ENCODE data around the gene HCRTR1.

HCRTR1 gene

DNA sequence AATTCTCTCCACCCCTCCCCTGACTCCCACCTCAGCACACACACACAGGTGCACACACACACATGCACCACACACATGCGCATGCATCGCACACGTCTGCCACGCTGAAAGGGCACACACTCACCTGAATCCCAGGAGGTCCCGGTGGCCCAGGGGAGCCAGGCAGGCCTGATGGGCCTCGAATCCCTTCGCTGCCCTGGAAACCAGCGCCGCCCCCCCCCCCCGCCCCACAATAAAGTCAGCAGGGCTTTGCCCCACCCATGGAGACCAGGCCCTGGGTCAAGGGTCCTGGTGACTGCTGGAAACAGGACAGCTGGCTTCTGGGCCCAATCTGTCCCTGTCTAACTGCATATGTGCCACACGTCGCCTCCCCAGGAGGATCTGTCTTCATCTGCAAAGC is 45.0 kb downstream of the HCRTR1 start:
- DNase-seq (ENCODE audit: low spot score): no peak
- TF ChIP-seq, protein P1, sequence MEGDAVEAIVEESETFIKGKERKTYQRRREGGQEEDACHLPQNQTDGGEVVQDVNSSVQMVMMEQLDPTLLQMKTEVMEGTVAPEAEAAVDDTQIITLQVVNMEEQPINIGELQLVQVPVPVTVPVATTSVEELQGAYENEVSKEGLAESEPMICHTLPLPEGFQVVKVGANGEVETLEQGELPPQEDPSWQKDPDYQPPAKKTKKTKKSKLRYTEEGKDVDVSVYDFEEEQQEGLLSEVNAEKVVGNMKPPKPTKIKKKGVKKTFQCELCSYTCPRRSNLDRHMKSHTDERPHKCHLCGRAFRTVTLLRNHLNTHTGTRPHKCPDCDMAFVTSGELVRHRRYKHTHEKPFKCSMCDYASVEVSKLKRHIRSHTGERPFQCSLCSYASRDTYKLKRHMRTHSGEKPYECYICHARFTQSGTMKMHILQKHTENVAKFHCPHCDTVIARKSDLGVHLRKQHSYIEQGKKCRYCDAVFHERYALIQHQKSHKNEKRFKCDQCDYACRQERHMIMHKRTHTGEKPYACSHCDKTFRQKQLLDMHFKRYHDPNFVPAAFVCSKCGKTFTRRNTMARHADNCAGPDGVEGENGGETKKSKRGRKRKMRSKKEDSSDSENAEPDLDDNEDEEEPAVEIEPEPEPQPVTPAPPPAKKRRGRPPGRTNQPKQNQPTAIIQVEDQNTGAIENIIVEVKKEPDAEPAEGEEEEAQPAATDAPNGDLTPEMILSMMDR (IDR thresholded peaks at IDR 0.05; ENCODE audit: extremely low read depth, missing control alignments): no peak

DNA sequence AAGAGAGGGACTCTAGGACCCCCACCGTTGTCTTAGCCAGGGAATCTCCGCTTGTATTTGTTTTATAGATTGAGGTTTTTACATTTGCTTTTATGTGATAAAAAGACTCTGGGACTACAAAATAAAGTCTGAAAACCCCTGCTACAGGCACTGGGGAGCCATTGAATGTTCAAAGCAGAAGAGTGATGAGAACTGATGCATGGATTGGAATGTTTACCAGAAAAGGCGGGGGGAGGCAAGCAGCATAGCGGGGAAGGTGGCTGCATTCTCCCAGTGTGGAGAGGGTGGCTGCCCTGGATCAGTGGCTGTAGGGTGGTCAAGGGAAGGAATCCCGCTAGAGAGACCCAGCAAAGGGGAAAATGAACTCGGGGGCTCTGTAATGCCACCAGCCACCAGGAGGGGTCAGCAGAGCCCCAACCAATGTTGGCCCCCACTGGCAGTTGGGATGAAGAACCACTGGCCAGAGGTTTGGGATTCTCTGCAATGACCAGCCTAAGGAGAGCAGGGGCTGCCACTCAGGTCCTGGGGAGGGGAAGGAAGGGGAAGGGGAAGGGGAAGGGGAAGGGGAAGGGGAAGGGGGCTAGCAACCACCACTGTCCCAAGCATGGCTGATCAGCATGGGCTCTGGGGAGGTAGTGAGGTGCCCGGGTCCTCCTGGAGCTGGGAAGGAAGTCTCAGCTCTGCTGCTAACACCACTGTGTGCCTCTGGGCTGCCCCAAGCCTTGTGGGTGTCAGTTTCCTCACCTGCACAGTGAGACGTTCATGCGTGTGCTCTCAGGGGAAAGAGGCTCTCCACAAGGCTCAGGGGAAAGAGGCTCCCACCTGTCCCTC is 46.3 kb downstream of the HCRTR1 start:
- peak; percentile 83 for DNase-seq (ENCODE audit: low spot score)
- TF ChIP-seq, protein P1 (IDR thresholded peaks at IDR 0.05; ENCODE audit: extremely low read depth, missing control alignments): peak; percentile 96

DNA sequence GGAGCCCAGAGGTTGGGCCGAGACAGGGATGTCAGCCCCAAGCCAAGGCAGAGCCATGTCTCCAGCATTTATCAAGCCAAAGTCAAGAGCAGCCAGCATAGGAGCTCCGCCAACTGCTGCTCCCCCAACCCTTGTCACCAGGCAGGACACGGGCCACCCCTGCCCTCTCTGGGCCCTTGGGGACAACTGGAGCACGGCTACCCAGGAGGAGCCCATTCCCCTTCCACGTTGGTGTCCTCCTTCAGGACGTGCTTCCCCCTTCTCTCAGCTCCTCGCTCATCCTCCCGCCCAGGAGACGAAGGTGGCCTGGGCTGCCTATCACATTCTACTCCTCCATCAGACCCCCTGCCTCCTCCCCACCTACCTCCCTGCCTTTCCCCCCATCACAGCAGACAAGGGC is 47.0 kb downstream of the HCRTR1 start:
- TF ChIP-seq, protein P1 (IDR thresholded peaks at IDR 0.05; ENCODE audit: extremely low read depth, missing control alignments): no peak

DNA sequence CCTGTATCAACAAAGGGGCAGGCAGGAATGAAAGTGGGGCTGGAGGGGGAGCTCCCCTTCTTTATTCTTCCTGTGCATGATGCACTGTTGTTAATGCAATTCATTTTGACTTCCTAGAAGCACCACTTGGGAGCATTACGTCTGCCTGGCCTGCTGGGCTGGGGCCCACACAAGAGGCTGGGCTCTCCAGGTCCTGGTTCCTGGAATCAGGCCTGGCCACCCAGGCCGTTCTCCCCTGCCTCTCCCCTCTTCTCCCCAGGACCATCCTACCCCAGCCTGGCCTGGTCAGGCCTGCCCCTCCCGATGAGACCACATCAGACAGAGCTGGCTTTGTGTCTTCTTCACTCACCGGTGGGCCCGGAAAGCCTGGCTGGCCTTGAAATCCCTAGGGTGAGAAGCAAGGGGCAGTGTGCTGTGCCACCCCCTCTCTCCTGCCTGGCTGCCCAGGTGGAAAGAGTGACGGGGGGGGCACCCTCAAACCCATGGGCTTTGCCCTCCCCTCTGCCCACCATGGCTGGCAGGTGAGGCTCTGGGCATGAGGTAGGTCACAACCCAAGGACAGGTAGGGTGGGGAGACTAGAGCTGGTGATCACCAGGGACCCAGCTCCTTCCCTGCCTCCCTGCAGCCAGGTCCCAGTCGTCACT is 47.9 kb downstream of the HCRTR1 start:
- no peak for DNase-seq (ENCODE audit: low spot score)

More for the DNA sequence above, 47.0 kb downstream of the HCRTR1 start:
- no peak for DNase-seq (ENCODE audit: low spot score)

DNA sequence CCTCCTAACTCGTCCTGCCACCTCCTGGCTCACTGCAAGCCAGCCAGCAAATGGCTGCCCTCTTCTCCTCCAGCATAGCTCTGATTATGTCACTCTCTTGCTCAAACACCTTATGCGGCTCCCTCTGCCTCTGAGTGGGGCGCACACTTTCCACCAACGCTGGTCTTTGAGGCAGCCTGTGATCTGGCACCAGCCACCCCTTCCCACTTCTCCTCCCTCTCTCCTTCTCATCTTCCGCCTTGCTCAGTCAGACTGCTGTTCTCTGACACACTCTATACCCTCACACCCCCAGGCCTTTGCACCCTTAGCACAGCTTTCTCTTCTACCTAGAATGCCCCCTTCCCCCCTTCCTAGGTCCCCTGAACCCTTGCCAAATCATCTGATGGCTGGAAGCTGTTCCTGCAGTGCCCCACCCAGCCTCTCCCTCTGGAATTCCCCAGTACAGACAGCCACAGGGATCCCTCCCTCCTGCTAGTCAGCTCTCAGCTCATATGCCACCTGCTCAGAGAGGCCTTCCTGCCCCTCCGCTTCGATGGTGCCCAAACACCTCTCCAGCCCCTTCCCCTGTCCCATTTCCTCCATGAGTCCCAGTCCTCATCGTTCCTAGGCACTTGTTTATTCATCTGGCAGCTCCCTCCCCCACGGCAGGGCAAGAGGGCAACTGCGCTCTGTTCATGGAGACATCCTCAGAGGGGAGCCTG is 48.9 kb downstream of the HCRTR1 start:
- DNase-seq (ENCODE audit: low spot score): no peak
- TF ChIP-seq, protein P1 (IDR thresholded peaks at IDR 0.05; ENCODE audit: extremely low read depth, missing control alignments): no peak

More for the DNA sequence above, 47.9 kb downstream of the HCRTR1 start:
- TF ChIP-seq, protein P1 (IDR thresholded peaks at IDR 0.05; ENCODE audit: extremely low read depth, missing control alignments): no peak

DNA sequence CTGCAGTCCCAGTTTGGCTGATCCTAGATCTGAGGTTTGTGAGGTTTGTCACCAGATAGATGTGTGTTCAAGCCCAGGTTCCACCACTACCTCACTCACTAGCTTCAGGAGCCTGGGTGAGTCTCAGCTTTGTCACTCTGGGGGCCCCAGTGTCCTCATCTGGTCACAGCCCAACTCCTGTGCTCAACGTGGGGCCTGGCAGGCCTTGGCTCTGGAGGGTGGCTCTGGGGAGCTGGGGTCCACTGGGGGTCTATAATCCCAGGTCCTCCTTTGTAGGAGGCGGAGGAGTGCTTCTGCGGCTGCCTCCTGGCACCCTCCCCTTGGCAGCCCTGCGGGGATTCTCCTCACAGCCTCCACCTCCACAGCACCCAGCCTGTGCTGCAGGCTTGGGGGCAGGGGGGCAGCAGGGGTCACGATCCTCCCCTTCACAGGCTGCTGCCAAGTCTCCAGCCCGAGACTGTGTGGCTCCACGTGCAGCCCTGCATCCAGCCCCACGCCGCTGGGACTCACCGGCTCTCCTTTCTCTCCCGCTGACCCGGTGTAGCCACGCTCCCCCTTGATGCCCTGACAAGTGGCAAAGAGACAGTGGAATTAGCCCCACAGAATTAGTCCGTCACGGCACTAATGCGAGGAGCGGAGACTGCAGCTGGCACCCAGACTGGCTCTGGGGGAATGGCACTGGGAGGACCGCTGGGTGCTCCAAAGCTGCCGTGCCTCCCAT is 49.7 kb downstream of the HCRTR1 start:
- no peak for DNase-seq (ENCODE audit: low spot score)
- TF ChIP-seq, protein P1 (IDR thresholded peaks at IDR 0.05; ENCODE audit: extremely low read depth, missing control alignments): no peak

Measured in GM20000 (cell line).